GM23338 (cell line): Measurements from ENCODE around the gene METRN. TPM values are rescaled to one million over a fixed set of nuclear protein-coding genes. Genes with fewer than 3 reads are reported as not detected.

Experiments used
- ATAC-seq: fragments of 200-7000 bp; cut with Tn5 transposase; 3 replicates; pipeline ENCODE4 v1.9.1; 2020
- DNase-seq: peaks from one replicate; pipeline ENCODE4 v3.0.0-alpha.2; 2015; ENCODE audit warnings: low spot score
- H2AFZ ChIP-seq: fragments of 200-600 bp; sonication (generic); 2 replicates; pipeline ENCODE4 v1.8.0; 2016; ENCODE audit warnings: antibody characterized with exemption, mild to moderate bottlenecking, moderate library complexity
- H3F3A ChIP-seq: fragments of 200-600 bp; sonication (generic); replicated peaks from 2 replicates; pipeline ENCODE4 v1.8.0; 2017; ENCODE audit warnings: antibody characterized with exemption, mixed run types, low read depth
- H3K27ac ChIP-seq: fragments of 200-600 bp; sonication (generic); 2 replicates; pipeline ENCODE4 v1.6.1; 2016; ENCODE audit warnings: low read depth
- H3K27me3 ChIP-seq: fragments of 200-600 bp; sonication (generic); 2 replicates; pipeline ENCODE4 v1.8.0; 2016; ENCODE audit warnings: mild to moderate bottlenecking, mixed run types, moderate library complexity; ENCODE audit not compliant: insufficient read depth
- H3K36me3 ChIP-seq: fragments of 200-600 bp; sonication (generic); 2 replicates; pipeline ENCODE4 v1.8.0; 2016; ENCODE audit warnings: mild to moderate bottlenecking; ENCODE audit not compliant: insufficient read depth
- H3K4me1 ChIP-seq: fragments of 200-600 bp; sonication (generic); 2 replicates; pipeline ENCODE4 v1.8.0; 2016; ENCODE audit warnings: mild to moderate bottlenecking, moderate library complexity; ENCODE audit not compliant: insufficient read depth
- H3K4me2 ChIP-seq: fragments of 200-600 bp; sonication (generic); 2 replicates; pipeline ENCODE4 v1.7.1; 2017; ENCODE audit warnings: mixed run types
- H3K4me3 ChIP-seq: fragments of 200-600 bp; sonication (generic); 2 replicates; pipeline ENCODE4 v1.6.1; 2016; ENCODE audit warnings: mixed run types
- H3K79me2 ChIP-seq: fragments of 200-600 bp; sonication (generic); replicated peaks from 2 replicates; pipeline ENCODE4 v1.8.0; 2017; ENCODE audit warnings: mild to moderate bottlenecking; ENCODE audit not compliant: insufficient read depth
- H3K9me2 ChIP-seq: fragments of 200-600 bp; sonication (generic); 2 replicates; pipeline ENCODE4 v1.8.0; 2017; ENCODE audit not compliant: insufficient read depth
- H4K20me1 ChIP-seq: fragments of 200-600 bp; sonication (generic); replicated peaks from 2 replicates; pipeline ENCODE4 v1.8.0; 2017; ENCODE audit warnings: mild to moderate bottlenecking; ENCODE audit not compliant: insufficient read depth
- H3K27ac Mint-ChIP-seq: 2 replicates; pipeline ENCODE4 v1.8.0; 2020; ENCODE audit warnings: inconsistent platforms, mild to moderate bottlenecking, moderate library complexity, mixed read lengths
- H3K27me3 Mint-ChIP-seq: 3 replicates; pipeline ENCODE4 v1.8.0; 2022; ENCODE audit warnings: low read depth, mild to moderate bottlenecking, moderate library complexity, mixed read lengths, inconsistent platforms; ENCODE audit not compliant: insufficient read depth, poor library complexity
- H3K36me3 Mint-ChIP-seq: 3 replicates; pipeline ENCODE4 v1.8.0; 2021; ENCODE audit warnings: low read depth, mild to moderate bottlenecking, inconsistent platforms, moderate library complexity, mixed read lengths
- H3K4me1 Mint-ChIP-seq: 3 replicates; pipeline ENCODE4 v1.8.0; 2020; ENCODE audit warnings: mild to moderate bottlenecking, inconsistent platforms, mixed read lengths
- H3K4me3 Mint-ChIP-seq: 3 replicates; pipeline ENCODE4 v1.8.0; 2021; ENCODE audit warnings: moderate library complexity, mild to moderate bottlenecking, inconsistent platforms, mixed read lengths
- H3K9me3 Mint-ChIP-seq: 3 replicates; pipeline ENCODE4 v1.8.0; 2020; ENCODE audit warnings: moderate library complexity, mild to moderate bottlenecking, inconsistent platforms, mixed read lengths
- CREB1 ChIP-seq: fragments of 250-450 bp; sonication (Bioruptor Pico); IDR thresholded peaks from 2 replicates; pipeline ENCODE4 v1.5.0; 2020; ENCODE audit warnings: low read depth, mild to moderate bottlenecking, moderate library complexity
- EZH2 ChIP-seq: fragments of 200-600 bp; sonication (generic); IDR thresholded peaks from one replicate; pipeline ENCODE4 v1.8.0; 2017; ENCODE audit warnings: antibody characterized with exemption, mild to moderate bottlenecking, low read depth; ENCODE audit not compliant: unreplicated experiment
- EZH2phosphoT487 ChIP-seq: fragments of 200-600 bp; sonication (generic); IDR thresholded peaks from one replicate; pipeline ENCODE4 v1.8.1; 2018; ENCODE audit warnings: antibody characterized with exemption; ENCODE audit not compliant: unreplicated experiment
- JUNB ChIP-seq: IDR thresholded peaks from one replicate; pipeline ENCODE4 v1.6.1; 2016; ENCODE audit warnings: antibody characterized with exemption; ENCODE audit not compliant: unreplicated experiment
- NANOG ChIP-seq: IDR thresholded peaks from 2 replicates; pipeline ENCODE4 v1.6.1; 2016; ENCODE audit warnings: antibody characterized with exemption, borderline replicate concordance
- POLR2AphosphoS5 ChIP-seq: IDR thresholded peaks from 2 replicates; pipeline ENCODE4 v1.6.1; 2016; ENCODE audit warnings: antibody characterized with exemption, low read depth
- STAT1 ChIP-seq: IDR thresholded peaks from one replicate; pipeline ENCODE4 v1.6.1; 2016; ENCODE audit warnings: antibody characterized with exemption; ENCODE audit not compliant: unreplicated experiment
- ZNF114 ChIP-seq: fragments of 250-450 bp; sonication (Bioruptor Pico); IDR thresholded peaks from 2 replicates; pipeline ENCODE4 v1.5.0; 2020; ENCODE audit warnings: mild to moderate bottlenecking, moderate library complexity
- ZNF331 ChIP-seq: fragments of 250-450 bp; sonication (Bioruptor Pico); IDR thresholded peaks from 2 replicates; pipeline ENCODE4 v1.5.0; 2020; ENCODE audit warnings: low read depth, mild to moderate bottlenecking, moderate library complexity
- polyA plus RNA-seq: library from polyadenylated mRNA; unstranded; fragments of >200 nt; fragmentation: Nextera tagmentation; extraction: Ambion mirVana; gene quantifications from 2 replicates; pipeline ENCODE4 v1.2.1, GENCODE V29; 2016
- total RNA-seq: library from RNA; depleted of rRNA; stranded (reverse); fragments of >200 nt; shearing (Covaris generic); gene quantifications from 2 replicates; pipeline ENCODE4 v1.2.3, GENCODE V29; 2014
- TF ChIP-seq, protein P1 (sequence below): fragments of 250-450 bp; sonication (Bioruptor Pico); IDR thresholded peaks from 2 replicates; pipeline ENCODE4 v1.5.0; 2020; ENCODE audit warnings: mild to moderate bottlenecking, moderate library complexity
- TF ChIP-seq, protein P2 (sequence below): IDR thresholded peaks from 2 replicates; pipeline ENCODE4 v1.6.1; 2016; ENCODE audit warnings: antibody characterized with exemption
- TF ChIP-seq, protein P3 (sequence below), 2 experiments: fragments of 200-600 bp in 1 of 2; sonication (generic) in 1 of 2; conservative IDR thresholded peaks; 2 replicates each; pipeline versions ENCODE4 v1.5.1 to v1.6.1; 2016 to 2017; ENCODE audit warnings: antibody characterized with exemption in 2 of 2, low read depth in 2 of 2, mild to moderate bottlenecking in 2 of 2, moderate library complexity in 1 of 2
- TF ChIP-seq, protein P4 (sequence below): IDR thresholded peaks from one replicate; pipeline ENCODE4 v1.6.1; 2018; ENCODE audit warnings: antibody characterized with exemption; ENCODE audit not compliant: unreplicated experiment

METRN gene
- total and polyA plus RNA-seq, 2 experiments from 2014 or later: 18.7 to 33.0 TPM

DNA sequence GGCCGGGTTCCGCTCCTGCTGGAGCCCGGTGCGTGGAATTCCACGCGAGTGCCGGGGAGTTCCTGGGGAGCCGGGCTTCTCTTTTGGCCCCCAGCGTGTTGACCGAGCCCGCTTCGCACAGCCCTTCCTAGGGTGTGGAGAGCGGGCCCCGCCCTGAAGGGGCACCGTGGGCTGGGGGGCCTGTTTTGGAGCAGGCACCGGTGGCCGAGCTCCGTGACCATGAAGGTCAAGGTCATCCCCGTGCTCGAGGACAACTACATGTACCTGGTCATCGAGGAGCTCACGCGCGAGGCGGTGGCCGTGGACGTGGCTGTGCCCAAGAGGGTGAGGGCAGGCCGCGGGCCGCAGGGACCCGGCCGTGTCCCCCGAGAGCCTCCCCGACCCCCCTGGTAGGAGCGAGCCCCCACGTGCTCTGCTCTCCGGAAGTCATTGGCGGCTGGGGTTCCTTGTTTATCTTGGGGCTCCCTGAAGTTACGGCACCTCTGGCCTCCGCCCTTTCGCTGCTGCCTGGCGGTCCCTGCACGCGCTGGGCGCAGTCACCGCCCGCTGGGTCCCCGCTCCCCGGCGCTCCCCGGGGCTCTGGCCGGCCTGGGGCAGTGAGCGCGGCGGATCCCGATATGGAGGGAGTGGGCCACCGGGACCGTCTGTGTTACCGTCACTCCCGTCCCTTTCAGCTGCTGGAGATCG lies 12.5 kb downstream of the METRN start:
- no peak overlapping the region for H2AFZ ChIP-seq
- peaks cover 18% of the 10 kb centered on the region for H3K27me3 Mint-ChIP-seq

More for the DNA sequence above, 12.5 kb downstream of the METRN start:
- Mint-ChIP-seq H3K36me3 (peaks cover 3% of the 10 kb centered on the region; the same call in 1 of the 3 replicates), H3K4me1 (no peaks in the 10 kb centered on the region), H3K9me3 (no peaks in the 10 kb centered on the region), H3K27ac (no peak overlapping the region), H3K4me3 (peak overlapping the region; percentile 55; the same call in 2 of the 3 replicates)
- Histone ChIP-seq H3K9me2 (no peaks in the 10 kb centered on the region), H3K4me2 (peak overlapping the region; percentile 86), H3K27ac (no peak overlapping the region), H3K4me1 (no peaks in the 10 kb centered on the region), H3K36me3 (no peaks in the 10 kb centered on the region), H3K4me3 (peak overlapping the region; percentile 71), H3K79me2 (no peaks in the 10 kb centered on the region), H4K20me1 (no peaks in the 10 kb centered on the region), H3F3A (peaks cover 12% of the 10 kb centered on the region), H3K27me3 (peaks cover 14% of the 10 kb centered on the region; the same call in 1 of the 2 replicates)
- ATAC-seq: peak; percentile 7
- peak; percentile 71 for DNase-seq
- TF ChIP-seq ZNF114 (CRISPR knock-in tag) (no peak), POLR2AphosphoS5 (no peak; the same call in 1 of the 2 replicates), NANOG (no peak), JUNB (no peak), EZH2 (no peak), CREB1 (CRISPR knock-in tag) (no peak), STAT1 (no peak), EZH2phosphoT487 (no peak), ZNF331 (CRISPR knock-in tag) (no peak)
- TF ChIP-seq, protein P1, sequence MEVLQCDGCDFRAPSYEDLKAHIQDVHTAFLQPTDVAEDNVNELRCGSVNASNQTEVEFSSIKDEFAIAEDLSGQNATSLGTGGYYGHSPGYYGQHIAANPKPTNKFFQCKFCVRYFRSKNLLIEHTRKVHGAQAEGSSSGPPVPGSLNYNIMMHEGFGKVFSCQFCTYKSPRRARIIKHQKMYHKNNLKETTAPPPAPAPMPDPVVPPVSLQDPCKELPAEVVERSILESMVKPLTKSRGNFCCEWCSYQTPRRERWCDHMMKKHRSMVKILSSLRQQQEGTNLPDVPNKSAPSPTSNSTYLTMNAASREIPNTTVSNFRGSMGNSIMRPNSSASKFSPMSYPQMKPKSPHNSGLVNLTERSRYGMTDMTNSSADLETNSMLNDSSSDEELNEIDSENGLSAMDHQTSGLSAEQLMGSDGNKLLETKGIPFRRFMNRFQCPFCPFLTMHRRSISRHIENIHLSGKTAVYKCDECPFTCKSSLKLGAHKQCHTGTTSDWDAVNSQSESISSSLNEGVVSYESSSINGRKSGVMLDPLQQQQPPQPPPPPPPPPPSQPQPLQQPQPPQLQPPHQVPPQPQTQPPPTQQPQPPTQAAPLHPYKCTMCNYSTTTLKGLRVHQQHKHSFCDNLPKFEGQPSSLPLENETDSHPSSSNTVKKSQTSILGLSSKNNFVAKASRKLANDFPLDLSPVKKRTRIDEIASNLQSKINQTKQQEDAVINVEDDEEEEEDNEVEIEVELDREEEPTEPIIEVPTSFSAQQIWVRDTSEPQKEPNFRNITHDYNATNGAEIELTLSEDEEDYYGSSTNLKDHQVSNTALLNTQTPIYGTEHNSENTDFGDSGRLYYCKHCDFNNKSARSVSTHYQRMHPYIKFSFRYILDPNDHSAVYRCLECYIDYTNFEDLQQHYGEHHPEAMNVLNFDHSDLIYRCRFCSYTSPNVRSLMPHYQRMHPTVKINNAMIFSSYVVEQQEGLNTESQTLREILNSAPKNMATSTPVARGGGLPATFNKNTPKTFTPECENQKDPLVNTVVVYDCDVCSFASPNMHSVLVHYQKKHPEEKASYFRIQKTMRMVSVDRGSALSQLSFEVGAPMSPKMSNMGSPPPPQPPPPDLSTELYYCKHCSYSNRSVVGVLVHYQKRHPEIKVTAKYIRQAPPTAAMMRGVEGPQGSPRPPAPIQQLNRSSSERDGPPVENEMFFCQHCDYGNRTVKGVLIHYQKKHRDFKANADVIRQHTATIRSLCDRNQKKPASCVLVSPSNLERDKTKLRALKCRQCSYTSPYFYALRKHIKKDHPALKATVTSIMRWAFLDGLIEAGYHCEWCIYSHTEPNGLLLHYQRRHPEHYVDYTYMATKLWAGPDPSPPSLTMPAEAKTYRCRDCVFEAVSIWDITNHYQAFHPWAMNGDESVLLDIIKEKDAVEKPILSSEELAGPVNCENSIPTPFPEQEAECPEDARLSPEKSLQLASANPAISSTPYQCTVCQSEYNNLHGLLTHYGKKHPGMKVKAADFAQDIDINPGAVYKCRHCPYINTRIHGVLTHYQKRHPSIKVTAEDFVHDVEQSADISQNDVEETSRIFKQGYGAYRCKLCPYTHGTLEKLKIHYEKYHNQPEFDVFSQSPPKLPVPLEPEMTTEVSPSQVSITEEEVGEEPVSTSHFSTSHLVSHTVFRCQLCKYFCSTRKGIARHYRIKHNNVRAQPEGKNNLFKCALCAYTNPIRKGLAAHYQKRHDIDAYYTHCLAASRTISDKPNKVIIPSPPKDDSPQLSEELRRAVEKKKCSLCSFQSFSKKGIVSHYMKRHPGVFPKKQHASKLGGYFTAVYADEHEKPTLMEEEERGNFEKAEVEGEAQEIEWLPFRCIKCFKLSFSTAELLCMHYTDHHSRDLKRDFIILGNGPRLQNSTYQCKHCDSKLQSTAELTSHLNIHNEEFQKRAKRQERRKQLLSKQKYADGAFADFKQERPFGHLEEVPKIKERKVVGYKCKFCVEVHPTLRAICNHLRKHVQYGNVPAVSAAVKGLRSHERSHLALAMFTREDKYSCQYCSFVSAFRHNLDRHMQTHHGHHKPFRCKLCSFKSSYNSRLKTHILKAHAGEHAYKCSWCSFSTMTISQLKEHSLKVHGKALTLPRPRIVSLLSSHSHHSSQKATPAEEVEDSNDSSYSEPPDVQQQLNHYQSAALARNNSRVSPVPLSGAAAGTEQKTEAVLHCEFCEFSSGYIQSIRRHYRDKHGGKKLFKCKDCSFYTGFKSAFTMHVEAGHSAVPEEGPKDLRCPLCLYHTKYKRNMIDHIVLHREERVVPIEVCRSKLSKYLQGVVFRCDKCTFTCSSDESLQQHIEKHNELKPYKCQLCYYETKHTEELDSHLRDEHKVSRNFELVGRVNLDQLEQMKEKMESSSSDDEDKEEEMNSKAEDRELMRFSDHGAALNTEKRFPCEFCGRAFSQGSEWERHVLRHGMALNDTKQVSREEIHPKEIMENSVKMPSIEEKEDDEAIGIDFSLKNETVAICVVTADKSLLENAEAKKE: no peak
- TF ChIP-seq, protein P2, sequence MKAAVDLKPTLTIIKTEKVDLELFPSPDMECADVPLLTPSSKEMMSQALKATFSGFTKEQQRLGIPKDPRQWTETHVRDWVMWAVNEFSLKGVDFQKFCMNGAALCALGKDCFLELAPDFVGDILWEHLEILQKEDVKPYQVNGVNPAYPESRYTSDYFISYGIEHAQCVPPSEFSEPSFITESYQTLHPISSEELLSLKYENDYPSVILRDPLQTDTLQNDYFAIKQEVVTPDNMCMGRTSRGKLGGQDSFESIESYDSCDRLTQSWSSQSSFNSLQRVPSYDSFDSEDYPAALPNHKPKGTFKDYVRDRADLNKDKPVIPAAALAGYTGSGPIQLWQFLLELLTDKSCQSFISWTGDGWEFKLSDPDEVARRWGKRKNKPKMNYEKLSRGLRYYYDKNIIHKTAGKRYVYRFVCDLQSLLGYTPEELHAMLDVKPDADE: no peak
- TF ChIP-seq, protein P3, sequence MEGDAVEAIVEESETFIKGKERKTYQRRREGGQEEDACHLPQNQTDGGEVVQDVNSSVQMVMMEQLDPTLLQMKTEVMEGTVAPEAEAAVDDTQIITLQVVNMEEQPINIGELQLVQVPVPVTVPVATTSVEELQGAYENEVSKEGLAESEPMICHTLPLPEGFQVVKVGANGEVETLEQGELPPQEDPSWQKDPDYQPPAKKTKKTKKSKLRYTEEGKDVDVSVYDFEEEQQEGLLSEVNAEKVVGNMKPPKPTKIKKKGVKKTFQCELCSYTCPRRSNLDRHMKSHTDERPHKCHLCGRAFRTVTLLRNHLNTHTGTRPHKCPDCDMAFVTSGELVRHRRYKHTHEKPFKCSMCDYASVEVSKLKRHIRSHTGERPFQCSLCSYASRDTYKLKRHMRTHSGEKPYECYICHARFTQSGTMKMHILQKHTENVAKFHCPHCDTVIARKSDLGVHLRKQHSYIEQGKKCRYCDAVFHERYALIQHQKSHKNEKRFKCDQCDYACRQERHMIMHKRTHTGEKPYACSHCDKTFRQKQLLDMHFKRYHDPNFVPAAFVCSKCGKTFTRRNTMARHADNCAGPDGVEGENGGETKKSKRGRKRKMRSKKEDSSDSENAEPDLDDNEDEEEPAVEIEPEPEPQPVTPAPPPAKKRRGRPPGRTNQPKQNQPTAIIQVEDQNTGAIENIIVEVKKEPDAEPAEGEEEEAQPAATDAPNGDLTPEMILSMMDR (conservative IDR thresholded peaks at IDR 0.05; ENCODE audit: low read depth in 2 of 2): no peak
- TF ChIP-seq, protein P4, sequence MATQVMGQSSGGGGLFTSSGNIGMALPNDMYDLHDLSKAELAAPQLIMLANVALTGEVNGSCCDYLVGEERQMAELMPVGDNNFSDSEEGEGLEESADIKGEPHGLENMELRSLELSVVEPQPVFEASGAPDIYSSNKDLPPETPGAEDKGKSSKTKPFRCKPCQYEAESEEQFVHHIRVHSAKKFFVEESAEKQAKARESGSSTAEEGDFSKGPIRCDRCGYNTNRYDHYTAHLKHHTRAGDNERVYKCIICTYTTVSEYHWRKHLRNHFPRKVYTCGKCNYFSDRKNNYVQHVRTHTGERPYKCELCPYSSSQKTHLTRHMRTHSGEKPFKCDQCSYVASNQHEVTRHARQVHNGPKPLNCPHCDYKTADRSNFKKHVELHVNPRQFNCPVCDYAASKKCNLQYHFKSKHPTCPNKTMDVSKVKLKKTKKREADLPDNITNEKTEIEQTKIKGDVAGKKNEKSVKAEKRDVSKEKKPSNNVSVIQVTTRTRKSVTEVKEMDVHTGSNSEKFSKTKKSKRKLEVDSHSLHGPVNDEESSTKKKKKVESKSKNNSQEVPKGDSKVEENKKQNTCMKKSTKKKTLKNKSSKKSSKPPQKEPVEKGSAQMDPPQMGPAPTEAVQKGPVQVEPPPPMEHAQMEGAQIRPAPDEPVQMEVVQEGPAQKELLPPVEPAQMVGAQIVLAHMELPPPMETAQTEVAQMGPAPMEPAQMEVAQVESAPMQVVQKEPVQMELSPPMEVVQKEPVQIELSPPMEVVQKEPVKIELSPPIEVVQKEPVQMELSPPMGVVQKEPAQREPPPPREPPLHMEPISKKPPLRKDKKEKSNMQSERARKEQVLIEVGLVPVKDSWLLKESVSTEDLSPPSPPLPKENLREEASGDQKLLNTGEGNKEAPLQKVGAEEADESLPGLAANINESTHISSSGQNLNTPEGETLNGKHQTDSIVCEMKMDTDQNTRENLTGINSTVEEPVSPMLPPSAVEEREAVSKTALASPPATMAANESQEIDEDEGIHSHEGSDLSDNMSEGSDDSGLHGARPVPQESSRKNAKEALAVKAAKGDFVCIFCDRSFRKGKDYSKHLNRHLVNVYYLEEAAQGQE: no peak
